HG03039 (cell line): Measurements from ENCODE around the gene TCERG1.

ENCODE experiments used
- ATAC-seq: cut with Tn5 transposase; IDR thresholded peaks from one replicate; pipeline ENCODE4 v1.9.1; 2021; ENCODE audit warnings: mild to moderate bottlenecking, moderate library complexity; ENCODE audit not compliant: unreplicated experiment

Gene TCERG1

DNA sequence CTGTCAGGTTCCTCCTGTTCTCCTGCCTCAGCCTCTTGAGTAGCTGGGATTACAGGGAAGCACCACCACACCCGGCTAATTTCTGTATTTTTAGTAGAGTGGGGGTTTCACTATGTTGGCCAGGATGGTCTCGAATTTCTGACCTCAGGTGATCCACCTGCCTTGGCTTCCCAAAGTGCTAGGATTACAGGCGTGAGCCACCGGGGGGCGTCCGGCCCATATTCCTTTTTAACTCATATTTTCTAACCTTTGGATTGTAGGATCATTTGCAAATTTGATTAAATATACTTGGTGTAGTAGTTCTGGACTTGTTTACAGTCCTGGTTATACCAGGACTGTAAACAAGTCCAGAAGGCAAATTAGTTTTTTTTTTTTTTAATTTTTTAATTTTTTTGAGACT is 4.3 kb downstream of the TCERG1 start:
- ATAC-seq = no peak

GRCh38 chr5:146457431-146457830 is 10.3 kb downstream of the TCERG1 start:
- ATAC-seq = no peak

DNA sequence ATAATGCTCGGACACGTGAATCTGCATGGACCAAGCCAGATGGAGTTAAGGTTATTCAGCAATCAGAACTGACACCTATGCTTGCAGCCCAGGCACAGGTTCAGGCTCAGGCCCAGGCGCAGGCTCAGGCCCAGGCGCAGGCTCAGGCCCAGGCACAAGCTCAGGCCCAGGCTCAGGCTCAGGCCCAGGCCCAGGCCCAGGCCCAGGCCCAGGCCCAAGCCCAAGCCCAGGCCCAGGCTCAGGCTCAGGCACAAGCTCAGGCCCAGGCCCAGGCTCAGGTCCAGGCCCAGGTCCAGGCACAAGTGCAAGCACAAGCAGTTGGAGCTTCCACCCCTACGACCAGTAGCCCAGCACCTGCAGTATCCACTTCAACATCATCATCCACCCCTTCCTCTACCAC is 11.8 kb downstream of the TCERG1 start:
- ATAC-seq = no peak

GRCh38 chr5:146461319-146461718 is 14.2 kb downstream of the TCERG1 start:
- ATAC-seq = no peak

GRCh38 chr5:146463446-146463845 is 16.3 kb downstream of the TCERG1 start:
- no peak for ATAC-seq

- ATAC-seq = no peak
Observed at GRCh38 chr5:146466521-146467349, 19.6 kb downstream of the TCERG1 start.

GRCh38 chr5:146467760-146468159 is 20.6 kb downstream of the TCERG1 start:
- ATAC-seq = no peak

- ATAC-seq = no peak
Observed at GRCh38 chr5:146474065-146474464, 26.9 kb downstream of the TCERG1 start.

DNA sequence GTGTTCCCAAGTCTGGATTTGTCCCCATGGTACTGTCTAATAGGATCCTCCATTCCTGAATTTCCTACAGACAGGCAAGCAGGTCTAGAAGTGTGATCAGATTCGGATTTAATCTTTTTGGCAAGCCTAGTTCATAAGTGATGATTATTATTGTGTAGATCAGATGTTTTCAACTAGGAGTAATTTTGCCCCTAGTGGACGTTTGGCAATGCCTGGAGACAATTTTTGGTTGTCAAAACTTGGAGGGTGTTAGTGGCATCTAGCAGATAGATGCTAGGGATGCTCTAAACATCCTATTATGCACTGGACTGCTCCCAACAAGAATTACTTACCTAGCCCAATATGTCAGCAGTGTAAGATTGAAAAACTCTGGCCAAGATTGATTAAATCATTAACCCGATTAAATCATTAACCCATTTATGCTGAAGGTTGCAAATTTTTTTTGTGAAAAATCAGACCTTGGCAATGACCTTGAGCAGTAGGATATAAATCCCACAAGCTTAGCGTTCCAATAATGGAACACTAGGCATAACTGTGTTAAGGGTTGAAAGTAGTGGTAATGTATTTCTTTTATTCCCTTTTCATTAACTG is 28.2 kb downstream of the TCERG1 start:
- ATAC-seq = no peak

- ATAC-seq = no peak
Observed at GRCh38 chr5:146475906-146476305, 28.8 kb downstream of the TCERG1 start.

DNA sequence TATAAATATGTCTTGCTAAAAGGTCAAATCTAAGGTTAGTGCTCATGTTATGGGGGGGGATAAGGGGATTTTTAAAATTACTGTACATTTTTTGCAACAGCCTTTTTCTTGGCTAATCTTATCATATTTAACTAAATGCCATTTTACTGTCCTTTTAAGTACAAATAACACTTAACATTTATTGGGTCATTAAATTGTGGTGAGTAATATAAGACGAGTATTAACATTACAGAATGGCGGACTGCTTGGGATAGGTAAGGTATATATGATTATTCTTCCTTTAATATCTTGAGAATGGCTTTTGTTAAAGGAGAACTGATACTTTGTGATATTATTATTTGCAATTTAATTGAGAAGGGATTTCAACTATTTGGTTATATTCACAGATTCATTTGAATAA is 35.6 kb downstream of the TCERG1 start:
- no peak for ATAC-seq

GRCh38 chr5:146484714-146485391 is 37.7 kb downstream of the TCERG1 start:
- no peak for ATAC-seq

- no peak for ATAC-seq
Observed at GRCh38 chr5:146490089-146490843, 43.1 kb downstream of the TCERG1 start.

DNA sequence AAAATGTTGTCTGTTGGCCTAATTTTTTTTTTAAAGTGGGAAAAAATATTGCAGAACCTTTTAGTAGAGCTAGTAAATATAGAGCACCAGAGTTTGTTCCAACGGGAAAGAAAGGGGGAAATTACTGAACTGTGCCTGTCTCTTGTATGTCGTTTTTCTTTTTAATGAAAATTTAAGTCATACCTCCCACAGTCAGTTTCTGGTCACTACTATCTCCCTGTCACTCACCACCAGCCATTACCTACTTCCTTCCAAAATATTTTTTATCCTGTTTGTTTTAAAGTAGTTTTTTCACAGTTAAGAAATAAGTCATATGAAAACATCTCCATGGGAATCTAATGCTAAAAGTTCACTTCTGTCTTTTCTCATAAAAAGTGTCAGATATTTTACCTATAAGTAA is 47.5 kb downstream of the TCERG1 start:
- ATAC-seq = no peak

GRCh38 chr5:146499680-146500079 is 52.5 kb downstream of the TCERG1 start:
- no peak for ATAC-seq

- ATAC-seq = no peak
Observed at GRCh38 chr5:146507428-146507827, 60.3 kb downstream of the TCERG1 start.

GRCh38 chr5:146510559-146511125 is 63.5 kb downstream of the TCERG1 start:
- no peak for ATAC-seq

GRCh38 chr5:146513462-146513861 is 66.3 kb downstream of the TCERG1 start:
- ATAC-seq = no peak

GRCh38 chr5:146514575-146514974 is 67.4 kb downstream of the TCERG1 start:
- ATAC-seq = no peak

DNA sequence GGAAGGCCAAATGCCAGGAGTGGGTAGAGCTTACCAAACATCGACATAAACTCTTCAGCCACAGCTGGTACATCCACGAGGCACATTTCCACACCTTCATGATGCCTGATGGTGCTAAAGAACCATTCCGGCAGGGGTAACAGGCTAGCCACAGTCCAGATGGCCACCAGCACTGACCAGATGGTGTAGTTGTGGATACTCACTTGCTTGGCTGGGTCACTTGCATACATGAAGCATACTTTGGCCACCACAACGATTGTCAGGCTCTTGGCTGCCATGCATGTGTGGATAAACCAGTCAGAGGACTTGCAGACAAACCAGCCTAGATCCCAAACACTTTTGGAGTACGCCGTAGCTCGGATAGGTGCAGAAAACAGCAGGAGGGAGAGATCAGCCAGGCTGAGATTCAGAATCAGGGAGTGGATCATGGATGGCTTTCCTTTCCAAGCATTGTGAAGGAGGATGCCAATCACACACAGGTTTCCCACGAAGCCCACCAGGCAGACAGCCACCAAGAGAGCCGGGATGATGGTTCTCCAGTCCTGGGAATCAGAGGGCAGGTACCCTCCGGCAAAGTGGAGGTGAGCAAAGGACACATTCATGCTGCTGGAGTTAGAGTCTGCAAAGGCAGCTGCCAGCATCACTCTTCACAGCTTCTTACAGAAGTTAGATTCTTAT is 68.5 kb downstream of the TCERG1 start:
- no peak for ATAC-seq

GRCh38 chr5:146516151-146516475 is 69.0 kb downstream of the TCERG1 start, which contains the start of gene GPR151:
GPR151 (minus strand) TSS chr5:146516190; CDS start chr5:146516113, 77 bp downstream.
- ATAC-seq = no peak
